Gastroesophageal sphincter (tissue), 3 donors: ENCODE results near the gene NAGLU.
"Not testable (repeated sequence)": the region's sequence is repeated elsewhere in the genome, so short reads cannot be mapped to it uniquely, and the experiment has no call there.

Experiments
- POLR2A ChIP-seq, 2 donors: fragments of 450-650 bp; IDR thresholded peaks; one replicate each; pipeline ENCODE4 v1.6.1; 2017; ENCODE audit warnings: antibody characterized with exemption in 2 of 2, mild to moderate bottlenecking in 2 of 2, moderate library complexity in 1 of 2
- TF ChIP-seq, protein P1 (sequence below), 4 experiments: fragments of 200-600 bp in 2 of 4; fragments of 450-650 bp in 2 of 4; sonication (generic) in 1 of 4; IDR thresholded peaks; one replicate each; pipeline ENCODE4 v1.5.1; 2017 to 2019; ENCODE audit warnings: antibody characterized with exemption in 4 of 4, mild to moderate bottlenecking in 2 of 4, moderate library complexity in 2 of 4

DNA sequence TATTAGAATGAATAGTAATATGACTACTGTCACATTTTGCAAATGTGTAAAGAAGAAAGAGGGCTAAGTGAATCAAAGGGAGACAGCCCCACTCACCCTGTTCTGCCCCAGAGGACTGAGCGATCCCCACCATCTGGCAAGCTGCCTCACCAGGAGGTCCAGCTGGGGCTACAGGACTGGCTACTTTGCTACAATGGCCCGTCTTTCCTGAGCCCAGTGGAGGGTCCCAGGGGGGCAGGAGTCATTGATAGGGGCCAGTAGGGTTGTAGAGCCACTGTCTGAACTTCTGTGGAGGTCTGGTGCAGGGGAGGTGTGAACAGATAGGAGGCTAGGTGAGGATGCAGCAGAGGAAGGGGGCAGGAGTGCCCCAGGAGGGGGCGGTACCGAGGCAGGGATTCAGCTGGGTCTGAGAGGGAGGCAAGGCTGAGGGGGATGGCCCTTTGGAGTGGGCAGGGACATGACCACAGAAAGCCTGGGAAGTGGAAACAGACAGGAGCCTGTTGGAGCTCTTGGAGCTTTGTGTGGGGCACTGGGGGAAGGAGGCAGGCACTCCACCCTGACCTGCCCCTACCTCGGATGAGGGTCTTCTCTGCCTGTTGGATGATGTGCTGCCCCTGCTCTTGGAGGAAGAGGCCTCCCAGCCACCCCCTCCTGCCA is 20.0 kb downstream of the NAGLU start:
- TF ChIP-seq, protein P1, sequence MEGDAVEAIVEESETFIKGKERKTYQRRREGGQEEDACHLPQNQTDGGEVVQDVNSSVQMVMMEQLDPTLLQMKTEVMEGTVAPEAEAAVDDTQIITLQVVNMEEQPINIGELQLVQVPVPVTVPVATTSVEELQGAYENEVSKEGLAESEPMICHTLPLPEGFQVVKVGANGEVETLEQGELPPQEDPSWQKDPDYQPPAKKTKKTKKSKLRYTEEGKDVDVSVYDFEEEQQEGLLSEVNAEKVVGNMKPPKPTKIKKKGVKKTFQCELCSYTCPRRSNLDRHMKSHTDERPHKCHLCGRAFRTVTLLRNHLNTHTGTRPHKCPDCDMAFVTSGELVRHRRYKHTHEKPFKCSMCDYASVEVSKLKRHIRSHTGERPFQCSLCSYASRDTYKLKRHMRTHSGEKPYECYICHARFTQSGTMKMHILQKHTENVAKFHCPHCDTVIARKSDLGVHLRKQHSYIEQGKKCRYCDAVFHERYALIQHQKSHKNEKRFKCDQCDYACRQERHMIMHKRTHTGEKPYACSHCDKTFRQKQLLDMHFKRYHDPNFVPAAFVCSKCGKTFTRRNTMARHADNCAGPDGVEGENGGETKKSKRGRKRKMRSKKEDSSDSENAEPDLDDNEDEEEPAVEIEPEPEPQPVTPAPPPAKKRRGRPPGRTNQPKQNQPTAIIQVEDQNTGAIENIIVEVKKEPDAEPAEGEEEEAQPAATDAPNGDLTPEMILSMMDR (IDR thresholded peaks at IDR 0.05): not testable (repeated sequence)
- TF ChIP-seq POLR2A (IDR thresholded peaks at IDR 0.05): not testable (repeated sequence)
